Transverse colon (tissue), 4 donors: ENCODE data around the gene CAPN11. TPM values are rescaled to one million over a fixed set of nuclear protein-coding genes. Genes with fewer than 3 reads are reported as not detected.

Source experiments
- DNase-seq: peaks from one replicate; pipeline ENCODE4 v3.0.0-alpha.2; 2019
- H3K27ac ChIP-seq, 4 donors: fragments of 200-600 bp; sonication (generic); 2 replicates each; pipeline ENCODE4 v1.5.1; 2016 to 2018; ENCODE audit warnings: inconsistent platforms in 4 of 4
- H3K27me3 ChIP-seq: fragments of 200-600 bp; sonication (generic); 2 replicates; pipeline ENCODE4 v1.5.1; 2017; ENCODE audit warnings: inconsistent platforms
- H3K36me3 ChIP-seq, 4 donors: fragments of 200-600 bp; sonication (generic); 2 replicates each; pipeline ENCODE4 v1.5.1; 2017 to 2019; ENCODE audit warnings: inconsistent platforms in 4 of 4
- H3K4me1 ChIP-seq, 4 donors: fragments of 200-600 bp; sonication (generic); 2 replicates each; pipeline ENCODE4 v1.5.1; 2017 to 2020; ENCODE audit warnings: inconsistent platforms in 4 of 4
- H3K4me3 ChIP-seq, 4 donors: fragments of 200-600 bp; sonication (generic); 1 replicate in 1 of 4; 2 replicates in 3 of 4; pipeline versions ENCODE4 v1.5.1 to v1.6.1; 2017 to 2019; ENCODE audit warnings: inconsistent platforms in 4 of 4
- H3K9me3 ChIP-seq, 2 donors: fragments of 200-600 bp; sonication (generic); 2 replicates each; pipeline ENCODE4 v1.5.1; 2017 to 2019; ENCODE audit warnings: inconsistent platforms in 2 of 2
- EP300 ChIP-seq: sonication (generic); formaldehyde crosslinking; IDR thresholded peaks from one replicate; pipeline ENCODE4 v1.6.1; 2017; ENCODE audit warnings: antibody characterized with exemption, low read depth
- POLR2A ChIP-seq: fragments of 450-650 bp; IDR thresholded peaks from one replicate; pipeline ENCODE4 v1.6.1; 2016; ENCODE audit warnings: antibody characterized with exemption, mild to moderate bottlenecking, moderate library complexity
- POLR2AphosphoS5 ChIP-seq, 3 donors: sonication (generic); formaldehyde crosslinking; IDR thresholded peaks; one replicate each; pipeline ENCODE4 v1.6.1; 2016; ENCODE audit warnings: antibody characterized with exemption in 3 of 3
- WGBS, 2 donors: methylation state at CpG; one replicate each; pipeline ENCODE4 v1.1.5; 2018; ENCODE audit warnings: low coverage in 1 of 2; 5-methylcytosine and 5-hydroxymethylcytosine counted together
- in situ Hi-C, 4 donors: fragments of 200-750 bp; cut with MboI; loops; one replicate each; pipeline versions ENCODE4 v1.15.0 to v1.15.1; 2017; ENCODE audit warnings: low sequenced_read_pairs in 3 of 4, low pct_ligation_motif_present in 1 of 4, low pct_unique_long_range_greater_than_20kb in 1 of 4
- intact Hi-C: fragments of 100-400 bp; cut with DNase I; formaldehyde crosslinking; loops from one replicate; pipeline ENCODE4 v1.15.1; 2023; ENCODE audit warnings: low total_unique reads
- total RNA-seq, 4 donors: library from RNA; depleted of rRNA; stranded (reverse); fragments of >200 nt; gene quantifications; one replicate each; pipeline ENCODE4 v1.1.0, GENCODE V29; 2016
- TF ChIP-seq, protein P1 (sequence below), 5 experiments: fragments of 200-600 bp in 3 of 5; fragments of 450-650 bp in 2 of 5; sonication (generic) in 3 of 5; IDR thresholded peaks; 1 replicate in 2 of 5; 2 replicates in 3 of 5; pipeline ENCODE4 v1.5.1; 2016 to 2017; ENCODE audit warnings: antibody characterized with exemption in 5 of 5, inconsistent platforms in 3 of 5, mild to moderate bottlenecking in 2 of 5, moderate library complexity in 1 of 5

The CAPN11 gene
- total RNA-seq, 4 donors from 2014 or later = 1.6 to 19.8 (median 4.9) TPM; not detected in 1

DNA sequence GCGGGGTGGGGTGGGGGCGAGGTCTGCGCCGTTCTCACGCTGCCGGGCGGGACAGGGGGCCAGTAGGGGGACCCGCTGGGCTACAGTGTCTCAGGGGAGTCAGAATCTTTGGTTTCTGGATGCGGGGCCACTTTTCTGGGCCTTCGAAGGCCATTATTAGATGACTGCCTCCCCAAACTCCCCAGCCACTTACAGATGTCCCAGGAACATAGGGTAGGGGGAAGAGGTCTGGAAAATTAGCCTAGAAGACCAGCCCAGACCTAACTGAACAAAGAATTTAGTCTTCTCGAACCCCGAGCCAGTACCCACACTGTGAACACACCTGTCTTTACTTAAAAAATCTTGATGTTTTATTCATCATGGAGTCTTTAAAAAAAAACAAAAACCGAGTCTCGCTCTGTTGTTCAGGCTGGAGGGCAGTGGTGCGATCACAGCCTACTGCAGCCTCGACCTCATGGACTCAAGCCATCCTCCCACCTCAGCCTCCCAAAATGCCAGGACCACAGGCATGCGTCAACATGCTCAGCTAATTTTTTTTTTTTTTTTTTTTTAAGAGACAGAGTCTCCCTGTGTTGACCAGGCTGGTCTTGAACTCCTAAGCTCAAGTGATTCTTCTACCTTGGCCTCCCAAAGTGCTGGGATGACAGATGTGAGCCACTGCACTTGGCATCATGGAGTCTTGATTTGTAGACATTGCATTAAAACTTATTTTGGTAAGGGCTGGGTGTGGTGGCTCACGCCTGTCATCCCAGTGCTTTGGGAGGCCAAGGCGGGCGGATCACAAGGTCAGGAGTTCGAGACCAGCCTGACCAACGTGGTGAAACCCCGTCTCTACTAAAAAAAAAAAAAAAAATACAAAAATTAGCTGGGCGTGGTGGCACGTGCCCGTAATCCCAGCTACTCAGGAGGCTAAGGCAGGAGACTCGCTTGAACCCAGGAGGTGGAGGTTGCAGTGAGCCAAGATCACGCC is 61.5 kb downstream of the CAPN11 start:
- Histone ChIP-seq H3K27ac (peak overlapping the region; percentile 85 to 94 (median 86)), H3K36me3 (no peaks in the 10 kb centered on the region), H3K27me3 (peaks cover 4% of the 10 kb centered on the region), H3K4me1 (peaks cover 33 to 86% (median 68%) of the 10 kb centered on the region in 4 donors), H3K9me3 (no peaks in the 10 kb centered on the region), H3K4me3 (peak overlapping the region; percentile 38 to 61 (median 42))
- no peak for DNase-seq
- in situ Hi-C loops = no loop called here
- 56 to 87% methylated on average over 14 to 27 of the region's 28 CpGs for WGBS, 2 donors
- intact Hi-C loops = loop anchor here (2.0 kb wide), 1 partner anchor 15 kb away; no protein-coding TSS in a partner anchor
- no peak for TF ChIP-seq POLR2AphosphoS5 (IDR thresholded peaks at IDR 0.05)
- TF ChIP-seq POLR2A = no peak
- TF ChIP-seq EP300 = no peak
- TF ChIP-seq, protein P1, sequence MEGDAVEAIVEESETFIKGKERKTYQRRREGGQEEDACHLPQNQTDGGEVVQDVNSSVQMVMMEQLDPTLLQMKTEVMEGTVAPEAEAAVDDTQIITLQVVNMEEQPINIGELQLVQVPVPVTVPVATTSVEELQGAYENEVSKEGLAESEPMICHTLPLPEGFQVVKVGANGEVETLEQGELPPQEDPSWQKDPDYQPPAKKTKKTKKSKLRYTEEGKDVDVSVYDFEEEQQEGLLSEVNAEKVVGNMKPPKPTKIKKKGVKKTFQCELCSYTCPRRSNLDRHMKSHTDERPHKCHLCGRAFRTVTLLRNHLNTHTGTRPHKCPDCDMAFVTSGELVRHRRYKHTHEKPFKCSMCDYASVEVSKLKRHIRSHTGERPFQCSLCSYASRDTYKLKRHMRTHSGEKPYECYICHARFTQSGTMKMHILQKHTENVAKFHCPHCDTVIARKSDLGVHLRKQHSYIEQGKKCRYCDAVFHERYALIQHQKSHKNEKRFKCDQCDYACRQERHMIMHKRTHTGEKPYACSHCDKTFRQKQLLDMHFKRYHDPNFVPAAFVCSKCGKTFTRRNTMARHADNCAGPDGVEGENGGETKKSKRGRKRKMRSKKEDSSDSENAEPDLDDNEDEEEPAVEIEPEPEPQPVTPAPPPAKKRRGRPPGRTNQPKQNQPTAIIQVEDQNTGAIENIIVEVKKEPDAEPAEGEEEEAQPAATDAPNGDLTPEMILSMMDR (IDR thresholded peaks at IDR 0.05) = no peak

DNA sequence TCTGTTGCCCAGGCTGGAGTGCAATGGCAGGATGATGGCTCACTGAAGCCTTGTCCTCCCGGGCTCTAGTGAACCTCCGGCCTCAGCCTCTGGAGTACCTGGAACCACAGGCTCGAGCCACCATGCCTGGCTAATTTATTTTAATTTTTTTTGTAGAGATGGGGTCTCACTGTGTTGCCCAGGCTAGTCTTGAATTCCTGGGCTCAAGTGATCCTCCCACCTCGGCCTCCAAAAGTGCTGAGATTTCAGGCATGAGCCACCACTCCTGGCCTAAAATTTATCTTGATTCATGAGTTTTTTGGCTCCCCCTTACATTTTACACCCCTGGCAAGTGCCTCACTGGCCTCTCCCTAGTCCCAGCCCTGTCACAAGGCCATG is 62.3 kb downstream of the CAPN11 start:
- 90 to 100% methylated on average over 3 to 4 of the region's 4 CpGs for WGBS, 2 donors
- H3K4me3 ChIP-seq = no peak overlapping the region
- no peaks in the 10 kb centered on the region for H3K36me3 ChIP-seq
- H3K27ac ChIP-seq = peak overlapping the region; percentile 85 to 94 (median 86)
- in situ Hi-C loops = no loop called here
- DNase-seq = no peak
- no peaks in the 10 kb centered on the region for H3K9me3 ChIP-seq
- TF ChIP-seq, protein P1 (IDR thresholded peaks at IDR 0.05) = no peak
- TF ChIP-seq POLR2A (no peak), POLR2AphosphoS5 (IDR thresholded peaks at IDR 0.05) (no peak), EP300 (no peak)
- H3K4me1 ChIP-seq = peaks cover 38 to 91% (median 71%) of the 10 kb centered on the region in 4 donors
- peaks cover 4% of the 10 kb centered on the region for H3K27me3 ChIP-seq
- intact Hi-C loops = loop anchor here (2.0 kb wide), 1 partner anchor 14 kb away; no protein-coding TSS in a partner anchor

DNA sequence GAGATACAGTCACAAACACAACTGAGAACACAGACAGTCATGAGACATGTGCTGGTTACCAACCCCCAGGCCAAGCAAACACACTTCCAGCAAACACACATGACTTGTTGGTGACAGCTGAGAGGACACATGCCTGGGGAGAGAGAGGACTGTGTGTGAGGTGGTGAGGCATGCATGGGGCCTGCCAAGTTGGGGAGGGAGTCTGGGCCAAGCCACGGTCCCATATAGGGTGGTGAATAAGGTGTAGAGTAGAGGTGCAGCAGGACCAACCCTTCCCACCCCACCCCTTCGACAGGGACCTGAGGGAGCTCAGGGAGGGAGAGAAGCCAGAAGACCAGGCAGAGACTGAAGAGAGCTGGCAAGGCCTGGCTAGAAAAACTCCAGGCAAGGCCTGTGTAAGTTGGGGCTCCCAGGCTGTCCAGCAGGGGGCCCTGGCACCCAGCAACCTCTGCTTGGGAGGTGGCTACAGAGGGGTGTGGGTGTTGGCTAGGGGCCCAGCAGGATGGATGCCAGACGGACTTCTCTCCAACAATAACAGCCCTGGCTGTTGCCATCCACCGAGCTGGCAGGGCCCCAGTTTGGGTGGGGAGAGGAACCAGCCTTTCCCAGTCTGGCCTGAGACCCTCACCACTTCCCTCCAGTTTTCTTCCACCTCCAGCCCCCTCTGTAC is 62.8 kb downstream of the CAPN11 start:
- 7% methylated on average over 4 of the region's 4 CpGs; no CpG with 5 or more reads in 1 of the 2 donors for WGBS, 2 donors
- H3K27me3 ChIP-seq = peaks cover 4% of the 10 kb centered on the region
- H3K4me1 ChIP-seq = peaks cover 43 to 92% (median 74%) of the 10 kb centered on the region in 4 donors
- no peaks in the 10 kb centered on the region for H3K9me3 ChIP-seq
- TF ChIP-seq, protein P1 (IDR thresholded peaks at IDR 0.05) = peak; percentile 76 to 92 (median 84)
- TF ChIP-seq POLR2AphosphoS5 (IDR thresholded peaks at IDR 0.05) (peak; percentile 45 to 83 (median 54)), EP300 (no peak)
- H3K27ac ChIP-seq = peak overlapping the region; percentile 85 to 94 (median 86)
- intact Hi-C loops (loop anchor here (2.0 kb wide), 1 partner anchor 13 kb away; no protein-coding TSS in a partner anchor), in situ Hi-C loops (no loop called here)
- peak overlapping the region in 1 of 4 donors; percentile 79 for H3K4me3 ChIP-seq
- DNase-seq = peak; percentile 96
- H3K36me3 ChIP-seq = no peaks in the 10 kb centered on the region

DNA sequence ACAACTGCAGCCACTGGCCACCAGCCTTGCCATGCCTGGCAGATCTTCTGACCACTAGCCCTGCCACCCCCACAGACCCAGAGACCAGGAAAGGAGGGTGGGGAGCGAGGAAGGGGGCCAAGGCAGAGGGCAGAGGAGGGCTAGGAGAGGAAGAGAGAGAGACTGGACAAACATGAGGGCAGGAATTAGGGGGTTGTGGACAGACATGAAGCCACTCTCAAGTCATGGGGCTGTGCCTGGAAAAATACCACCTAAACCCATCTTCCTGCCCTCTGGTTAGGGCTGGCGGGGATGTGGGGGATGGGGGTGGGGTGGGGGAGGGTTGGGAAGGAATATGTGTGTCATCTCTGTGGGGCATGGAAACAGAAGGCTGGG is 63.3 kb downstream of the CAPN11 start:
- DNase-seq = no peak
- TF ChIP-seq POLR2A (no peak), EP300 (no peak), POLR2AphosphoS5 (IDR thresholded peaks at IDR 0.05) (no peak)
- TF ChIP-seq, protein P1 (IDR thresholded peaks at IDR 0.05) = no peak
- no peaks in the 10 kb centered on the region for H3K9me3 ChIP-seq
- in situ Hi-C loops = no loop called here
- peak overlapping the region in 1 of 4 donors; percentile 79 for H3K4me3 ChIP-seq
- H3K27me3 ChIP-seq = peaks cover 4% of the 10 kb centered on the region
- peaks cover 43 to 93% (median 73%) of the 10 kb centered on the region in 4 donors for H3K4me1 ChIP-seq
- H3K36me3 ChIP-seq = no peaks in the 10 kb centered on the region
- intact Hi-C loops = loop anchor here (2.0 kb wide), 1 partner anchor 13 kb away; no protein-coding TSS in a partner anchor
- WGBS, 2 donors = 35% methylated on average over 2 of the region's 2 CpGs; no CpG with 5 or more reads in 1 of the 2 donors
- H3K27ac ChIP-seq = peak overlapping the region; percentile 85 to 94 (median 86)
